ENCODE results near the gene TGFBR3L. TPM values are rescaled to one million over a fixed set of nuclear protein-coding genes. Genes with fewer than 3 reads are reported as not detected.

TGFBR3L gene
- total and polyA plus RNA-seq, 4 experiments from 2014 or later: 0.93 to 1.00 TPM; not detected in 2

- Histone ChIP-seq H3K27me3 (ENCODE audit: insufficient read depth, low read length) (no peaks in the 10 kb centered on the region), H3K36me3 (ENCODE audit: insufficient read depth, low read length) (peaks cover 41% of the 10 kb centered on the region), H3K4me1 (ENCODE audit: insufficient read depth, low read length) (no peaks in the 10 kb centered on the region), H3K9me3 (ENCODE audit: control insufficient read depth in 1 of 2, low read length in 2 of 2) (no peaks in the 10 kb centered on the region), H3K4me3 (ENCODE audit: low read length in 2 of 2) (no peak overlapping the region), H3K27ac (ENCODE audit: low read depth, low read length) (no peak overlapping the region)
- Mint-ChIP-seq H3K27me3 (no peaks in the 10 kb centered on the region), H3K4me3 (no peak overlapping the region), H3K9me3 (no peaks in the 10 kb centered on the region), H3K4me1 (peaks cover 0 to 2% (median 0%) of the 10 kb centered on the region in 4 donors), H3K36me3 (peaks cover 15 to 44% of the 10 kb centered on the region in 2 donors), H3K27ac (peak overlapping the region in 1 of 7 donors; percentile 13)
- intact Hi-C loops (cut with micrococcal nuclease): no loop called here
- ChIA-PET CTCF (ENCODE audit: partially characterized antibody) (interaction anchor here (1.5 kb wide), 1 partner anchor 24 kb away, joined by 6 read pairs; no protein-coding TSS in a partner anchor), POLR2A (ENCODE audit: partially characterized antibody) (no interaction called here)
- DNase-seq: no peak
Observed at GRCh38 chr19:7968008-7968795, 53.6 kb downstream of the TGFBR3L start.

Other genes starting within 250 kb of the TGFBR3L start
- not detected for gene RETN, start 245.8 kb upstream of the TGFBR3L start, total RNA-seq
- under 1 TPM; 0.48 to 0.94 TPM for gene RETN, start 245.8 kb upstream of the TGFBR3L start, polyA plus RNA-seq
- not detected for gene MCEMP1, start 237.7 kb upstream of the TGFBR3L start, total RNA-seq
- gene MCEMP1, start 237.7 kb upstream of the TGFBR3L start, polyA plus RNA-seq: not detected
- 10 to 100 TPM; 60.7 to 62.1 TPM for gene TRAPPC5, start 234.0 kb upstream of the TGFBR3L start, total RNA-seq
- gene TRAPPC5, start 234.0 kb upstream of the TGFBR3L start, polyA plus RNA-seq: 100 to 1,000 TPM; 144 to 153 TPM
- gene FCER2, start 212.7 kb upstream of the TGFBR3L start, total RNA-seq: not detected
- gene FCER2, start 212.7 kb upstream of the TGFBR3L start, polyA plus RNA-seq: under 1 TPM in 1 of 2 donors, not detected in 1; 0.93 TPM
- gene CLEC4G, start 182.7 kb upstream of the TGFBR3L start, total RNA-seq: not detected
- gene CLEC4G, start 182.7 kb upstream of the TGFBR3L start, polyA plus RNA-seq: not detected
- gene CD209, start 167.3 kb upstream of the TGFBR3L start, total RNA-seq: under 1 TPM; 0.17 to 0.28 TPM
- gene CD209, start 167.3 kb upstream of the TGFBR3L start, polyA plus RNA-seq: not detected
- gene CLEC4M, start 151.6 kb upstream of the TGFBR3L start, total RNA-seq: not detected
- not detected for gene CLEC4M, start 151.6 kb upstream of the TGFBR3L start, polyA plus RNA-seq
- gene EVI5L, start 84.6 kb upstream of the TGFBR3L start, total RNA-seq: 10 to 100 TPM; 11.9 to 14.1 TPM
- gene EVI5L, start 84.6 kb upstream of the TGFBR3L start, polyA plus RNA-seq: 1 to 10 TPM; 1.1 to 2.8 TPM
- gene PRR36, start 40.4 kb upstream of the TGFBR3L start, total RNA-seq: under 1 TPM; 0.29 to 0.36 TPM
- under 1 TPM in 1 of 2 donors, not detected in 1; 0.06 TPM for gene PRR36, start 40.4 kb upstream of the TGFBR3L start, polyA plus RNA-seq
- not detected for gene LRRC8E, start 26.3 kb upstream of the TGFBR3L start, total RNA-seq
- gene LRRC8E, start 26.3 kb upstream of the TGFBR3L start, polyA plus RNA-seq: not detected
- 10 to 100 TPM; 59.7 to 62.5 TPM for gene MAP2K7, start 11.0 kb upstream of the TGFBR3L start, total RNA-seq
- gene MAP2K7, start 11.0 kb upstream of the TGFBR3L start, polyA plus RNA-seq: 1 to 10 TPM in 1 of 2 donors, under 1 TPM in 1; 0.57 to 2.5 TPM
- 10 to 100 TPM; 16.3 to 18.9 TPM for gene SNAPC2, start 5.5 kb downstream of the TGFBR3L start, total RNA-seq
- gene SNAPC2, start 5.5 kb downstream of the TGFBR3L start, polyA plus RNA-seq: 10 to 100 TPM in 1 of 2 donors, 1 to 10 TPM in 1; 9.0 to 22.1 TPM
- gene CTXN1, start 11.3 kb downstream of the TGFBR3L start, total RNA-seq: not detected
- gene CTXN1, start 11.3 kb downstream of the TGFBR3L start, polyA plus RNA-seq: not detected
- 10 to 100 TPM; 71.6 to 71.9 TPM for gene TIMM44, start 28.8 kb downstream of the TGFBR3L start, total RNA-seq
- 10 to 100 TPM; 11.6 to 15.4 TPM for gene TIMM44, start 28.8 kb downstream of the TGFBR3L start, polyA plus RNA-seq
- gene ELAVL1, start 90.8 kb downstream of the TGFBR3L start, total RNA-seq: 10 to 100 TPM; 54.2 to 54.7 TPM
- gene ELAVL1, start 90.8 kb downstream of the TGFBR3L start, polyA plus RNA-seq: 10 to 100 TPM; 56.2 to 57.8 TPM
- gene CCL25, start 137.9 kb downstream of the TGFBR3L start, total RNA-seq: not detected
- not detected for gene CCL25, start 137.9 kb downstream of the TGFBR3L start, polyA plus RNA-seq
- not detected for gene FBN3, start 234.8 kb downstream of the TGFBR3L start, total RNA-seq
- gene FBN3, start 234.8 kb downstream of the TGFBR3L start, polyA plus RNA-seq: not detected

Data from CD4-positive, alpha-beta memory T cell (primary cell).